Measurements from ENCODE around the gene MAZ.

Gene MAZ

GRCh38 chr16:29854520-29855100 is 48.3 kb downstream of the MAZ start:
- H3K27ac ChIP-seq: no peak overlapping the region
- TF ChIP-seq CTCF (IDR thresholded peaks at IDR 0.05) (no peak), ZFX (IDR thresholded peaks at IDR 0.05; ENCODE audit: borderline replicate concordance) (no peak)

GRCh38 chr16:29857133-29857760 is 50.9 kb downstream of the MAZ start:
- no peak overlapping the region for H3K27ac ChIP-seq
- TF ChIP-seq CTCF (IDR thresholded peaks at IDR 0.05): no peak
- no peak for TF ChIP-seq ZFX (IDR thresholded peaks at IDR 0.05; ENCODE audit: borderline replicate concordance)

- H3K27ac ChIP-seq: no peak overlapping the region
- TF ChIP-seq CTCF (IDR thresholded peaks at IDR 0.05): no peak
- no peak for TF ChIP-seq ZFX (IDR thresholded peaks at IDR 0.05; ENCODE audit: borderline replicate concordance)
Observed at GRCh38 chr16:29858149-29858849, 52.0 kb downstream of the MAZ start.

GRCh38 chr16:29858974-29859373 is 52.6 kb downstream of the MAZ start:
- no peak overlapping the region for H3K27ac ChIP-seq
- no peak for TF ChIP-seq ZFX (IDR thresholded peaks at IDR 0.05; ENCODE audit: borderline replicate concordance)
- no peak for TF ChIP-seq CTCF (IDR thresholded peaks at IDR 0.05)

- no peak for TF ChIP-seq CTCF (IDR thresholded peaks at IDR 0.05)
- TF ChIP-seq ZFX (IDR thresholded peaks at IDR 0.05; ENCODE audit: borderline replicate concordance): no peak
- H3K27ac ChIP-seq: no peak overlapping the region
Observed at GRCh38 chr16:29860218-29860617, 53.9 kb downstream of the MAZ start.

Data from 22Rv1 (cell line).